Activated T-cell treated with anti-CD3 and anti-CD28 coated beads for 4 hours (primary cell): ENCODE measurements around the gene P2RX2.

Source experiments
- DNase-seq: peaks from one replicate; pipeline ENCODE4 v3.0.0-alpha.2; 2020

The P2RX2 gene

GRCh38 chr12:132618683-132619043 lies at the start of gene P2RX2:
Gene P2RX2, plus strand, starts transcription at chr12:132618776. Its CDS starts 41 bp downstream, at chr12:132618817.
- DNase-seq = no peak

- DNase-seq = no peak
Observed at GRCh38 chr12:132568826-132569480, 49.6 kb upstream of the P2RX2 start.

GRCh38 chr12:132569856-132570480 lies 48.6 kb upstream of the P2RX2 start:
- no peak for DNase-seq

- DNase-seq = no peak
Observed at GRCh38 chr12:132570635-132571034, 47.9 kb upstream of the P2RX2 start.

- DNase-seq = no peak
Observed at GRCh38 chr12:132571051-132571450, 47.5 kb upstream of the P2RX2 start.

GRCh38 chr12:132571598-132571997 lies 47.0 kb upstream of the P2RX2 start:
- DNase-seq = no peak

- no peak for DNase-seq
Observed at GRCh38 chr12:132572106-132572505, 46.5 kb upstream of the P2RX2 start.

GRCh38 chr12:132572801-132573760 lies 45.5 kb upstream of the P2RX2 start:
- no peak for DNase-seq

GRCh38 chr12:132574271-132574996 lies 44.1 kb upstream of the P2RX2 start:
- no peak for DNase-seq

- DNase-seq = no peak
Observed at GRCh38 chr12:132575661-132576060, 42.9 kb upstream of the P2RX2 start.

GRCh38 chr12:132576701-132577100 lies 41.9 kb upstream of the P2RX2 start:
- DNase-seq = no peak

- DNase-seq = no peak
Observed at GRCh38 chr12:132577191-132577920, 41.2 kb upstream of the P2RX2 start.

- no peak for DNase-seq
Observed at GRCh38 chr12:132578118-132578517, 40.5 kb upstream of the P2RX2 start.

- DNase-seq = no peak
Observed at GRCh38 chr12:132578826-132579225, 39.8 kb upstream of the P2RX2 start.

GRCh38 chr12:132579744-132580143 lies 38.8 kb upstream of the P2RX2 start:
- DNase-seq = no peak

- no peak for DNase-seq
Observed at GRCh38 chr12:132580701-132581292, 37.8 kb upstream of the P2RX2 start.

- no peak for DNase-seq
Observed at GRCh38 chr12:132581348-132582057, 37.1 kb upstream of the P2RX2 start.

- DNase-seq = no peak
Observed at GRCh38 chr12:132582058-132582420, 36.5 kb upstream of the P2RX2 start.

GRCh38 chr12:132582582-132583410 lies 35.8 kb upstream of the P2RX2 start:
- no peak for DNase-seq

GRCh38 chr12:132583411-132583710 lies 35.2 kb upstream of the P2RX2 start:
- DNase-seq = no peak

- DNase-seq = no peak
Observed at GRCh38 chr12:132583736-132584135, 34.8 kb upstream of the P2RX2 start.
